OCI-LY7 (cell line): ENCODE measurements around the gene AMPD1.
A peak's percentile ranks its signal among the peaks of the same experiment; 100 is the strongest.

ENCODE experiments used
- CTCF ChIP-seq: fragments of 200-600 bp; sonication (generic); conservative IDR thresholded peaks from 2 replicates; pipeline ENCODE4 v1.5.1; 2014; ENCODE audit warnings: mild to moderate bottlenecking, antibody characterized with exemption, low read length, moderate library complexity, mixed read lengths
- EZH2phosphoT487 ChIP-seq: fragments of 200-600 bp; sonication (generic); IDR thresholded peaks from 2 replicates; pipeline ENCODE4 v1.6.1; 2018; ENCODE audit warnings: low read depth, borderline replicate concordance, mild to moderate bottlenecking, mixed run types, antibody characterized with exemption, low read length, moderate library complexity, mixed read lengths

GRCh38 chr1:114671011-114671938 lies 24.1 kb downstream of the AMPD1 start:
- peak; percentile 75 for TF ChIP-seq CTCF
- no peak for TF ChIP-seq EZH2phosphoT487
